Activated CD4-positive, alpha-beta T cell treated with anti-CD3 and anti-CD28 coated beads for 36 hours (primary cell): Measurements from ENCODE around the gene CMIP. TPM values are rescaled to one million over a fixed set of nuclear protein-coding genes. Genes with fewer than 3 reads are reported as not detected.

ENCODE experiments used
- ATAC-seq: fragments of 200-7000 bp; cut with Tn5 transposase; one replicate; pipeline ENCODE4 v1.10.0; 2021; ENCODE audit warnings: mild to moderate bottlenecking, moderate library complexity
- CTCF ChIA-PET: fragments of 350-600 bp; sonication (Branson Sonifier 250); formaldehyde crosslinking; loops from one replicate; lab custom pipeline; 2021; ENCODE audit warnings: antibody characterized with exemption; lab: Charles Lee
- POLR2A ChIA-PET: fragments of 350-600 bp; sonication (Branson Sonifier 250); formaldehyde crosslinking; loops from one replicate; lab custom pipeline; 2021; ENCODE audit warnings: antibody characterized with exemption, inconsistent platforms; lab: Charles Lee
- DNase-seq: peaks from one replicate; pipeline ENCODE4 v3.0.0-alpha.2; 2020
- H3K27ac Mint-ChIP-seq: one replicate; pipeline ENCODE4 v1.8.0; 2021; ENCODE audit warnings: mixed read lengths
- H3K27me3 Mint-ChIP-seq: one replicate; pipeline ENCODE4 v1.8.0; 2021; ENCODE audit warnings: mixed read lengths
- H3K36me3 Mint-ChIP-seq: one replicate; pipeline ENCODE4 v1.8.0; 2021; ENCODE audit warnings: low read depth, mixed read lengths
- H3K4me1 Mint-ChIP-seq: one replicate; pipeline ENCODE4 v1.8.0; 2021; ENCODE audit warnings: mixed read lengths
- H3K4me3 Mint-ChIP-seq: one replicate; pipeline ENCODE4 v1.8.0; 2021; ENCODE audit warnings: mild to moderate bottlenecking, moderate library complexity, mixed read lengths
- H3K9me3 Mint-ChIP-seq: one replicate; pipeline ENCODE4 v1.8.0; 2021; ENCODE audit warnings: low read depth, mixed read lengths
- intact Hi-C, 2 experiments: fragments of 100-400 bp; cut with DNase I in 1 of 2; cut with micrococcal nuclease in 1 of 2; formaldehyde crosslinking; loops; one replicate each; pipeline versions ENCODE4 v1.14.2 to v1.15.1; 2022 to 2024; cut with DNase I, micrococcal nuclease
- total RNA-seq, 2 experiments: library from RNA; stranded (reverse); gene quantifications; one replicate each; pipeline ENCODE4 v1.2.3, GENCODE V29; 2021

Gene CMIP
- total RNA-seq, 2 experiments from 2014 or later, result 39.1 to 40.3 TPM

DNA sequence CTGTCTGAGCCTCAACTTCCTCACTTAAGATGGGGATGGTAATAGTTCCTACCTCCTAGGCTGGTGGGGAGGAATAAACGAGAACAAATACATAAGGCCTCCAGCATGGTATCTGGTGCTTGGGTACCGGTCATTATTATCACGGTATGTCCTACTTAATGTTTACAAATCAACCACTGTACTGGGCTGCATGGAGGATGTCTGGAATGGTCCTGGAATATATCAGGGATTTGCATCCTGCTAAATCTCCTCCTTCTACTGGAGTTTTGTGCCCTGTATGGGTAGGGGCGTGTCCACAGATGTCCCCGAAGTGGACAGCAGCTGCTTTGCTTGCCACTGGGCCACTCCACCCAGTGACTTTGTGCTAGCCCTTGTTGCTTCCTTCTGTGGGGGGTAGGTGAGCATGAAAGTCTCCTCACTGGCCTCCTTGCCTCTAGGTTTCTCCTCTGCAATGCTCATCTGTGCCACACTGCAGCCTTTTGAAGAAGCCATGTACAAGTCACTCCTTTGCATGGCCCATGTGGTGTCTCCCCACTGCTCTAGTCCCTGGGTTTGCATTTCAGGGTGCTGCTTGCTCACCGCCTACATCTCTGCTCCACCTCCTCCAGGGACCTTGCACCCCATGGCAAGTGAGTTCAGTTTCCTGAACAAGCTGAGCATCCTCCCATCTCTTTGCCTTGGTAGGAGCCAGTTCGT is 2.2 kb upstream of the CMIP start:
- Mint-ChIP-seq H3K4me1 (peaks cover 15% of the 10 kb centered on the region), H3K36me3 (peaks cover 5% of the 10 kb centered on the region), H3K4me3 (no peak overlapping the region), H3K27ac (no peak overlapping the region), H3K9me3 (no peaks in the 10 kb centered on the region), H3K27me3 (peaks cover 3% of the 10 kb centered on the region)
- DNase-seq (peak; percentile 35), ATAC-seq (no peak)
- ChIA-PET CTCF (interaction anchor here (0.6 kb wide), 1 partner anchor 15 kb away, joined by 3 read pairs; no protein-coding TSS in a partner anchor), POLR2A (no interaction called here)
- intact Hi-C loops, result no loop called here

DNA sequence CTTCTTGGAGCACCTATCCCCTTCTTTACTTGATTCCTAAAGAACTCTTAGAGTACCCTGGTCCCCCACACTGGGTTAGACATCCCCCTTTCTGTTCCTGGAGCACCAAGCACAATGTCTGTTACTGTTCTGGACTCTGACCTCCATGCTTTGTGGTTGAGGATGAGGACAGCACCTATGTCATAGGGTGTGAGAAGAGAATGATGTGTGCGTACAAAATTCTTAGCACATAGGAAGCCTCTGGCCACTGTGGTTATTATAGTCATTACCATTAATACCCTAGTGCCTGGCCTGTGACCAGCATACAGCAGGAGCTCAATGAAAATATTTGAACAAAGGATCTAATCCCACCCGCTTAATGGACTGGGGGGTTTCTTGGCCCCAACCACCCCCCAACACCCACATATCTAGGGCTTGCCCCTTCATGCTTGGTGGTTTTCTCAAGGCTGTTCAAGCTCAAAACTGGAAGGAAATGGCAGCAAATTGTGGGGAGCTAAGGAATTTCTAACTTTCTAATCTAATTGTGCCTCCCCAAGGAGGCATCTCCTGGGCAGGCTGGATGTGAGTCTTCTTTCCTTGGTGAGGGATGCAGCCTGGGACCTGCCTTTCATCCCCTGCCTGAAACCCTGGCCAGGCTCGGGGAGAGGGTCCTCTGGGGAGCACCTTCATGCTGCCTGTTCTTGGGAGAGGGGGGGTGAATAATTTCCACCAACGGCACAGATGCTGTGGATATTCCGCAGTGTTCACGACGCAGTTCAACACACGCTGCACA is 1.5 kb upstream of the CMIP start:
- ATAC-seq, result no peak
- Mint-ChIP-seq H3K27me3 (peaks cover under 1% of the 10 kb centered on the region), H3K9me3 (no peaks in the 10 kb centered on the region), H3K36me3 (peaks cover 5% of the 10 kb centered on the region), H3K27ac (no peak overlapping the region), H3K4me3 (peak overlapping the region; percentile 66), H3K4me1 (peaks cover 21% of the 10 kb centered on the region)
- DNase-seq, result no peak
- intact Hi-C loops, result no loop called here
- ChIA-PET POLR2A (no interaction called here), CTCF (interaction anchor here (0.6 to 0.7 kb wide), 3 partner anchors 15 to 951 kb away, joined by 3 read pairs; no protein-coding TSS in a partner anchor)

DNA sequence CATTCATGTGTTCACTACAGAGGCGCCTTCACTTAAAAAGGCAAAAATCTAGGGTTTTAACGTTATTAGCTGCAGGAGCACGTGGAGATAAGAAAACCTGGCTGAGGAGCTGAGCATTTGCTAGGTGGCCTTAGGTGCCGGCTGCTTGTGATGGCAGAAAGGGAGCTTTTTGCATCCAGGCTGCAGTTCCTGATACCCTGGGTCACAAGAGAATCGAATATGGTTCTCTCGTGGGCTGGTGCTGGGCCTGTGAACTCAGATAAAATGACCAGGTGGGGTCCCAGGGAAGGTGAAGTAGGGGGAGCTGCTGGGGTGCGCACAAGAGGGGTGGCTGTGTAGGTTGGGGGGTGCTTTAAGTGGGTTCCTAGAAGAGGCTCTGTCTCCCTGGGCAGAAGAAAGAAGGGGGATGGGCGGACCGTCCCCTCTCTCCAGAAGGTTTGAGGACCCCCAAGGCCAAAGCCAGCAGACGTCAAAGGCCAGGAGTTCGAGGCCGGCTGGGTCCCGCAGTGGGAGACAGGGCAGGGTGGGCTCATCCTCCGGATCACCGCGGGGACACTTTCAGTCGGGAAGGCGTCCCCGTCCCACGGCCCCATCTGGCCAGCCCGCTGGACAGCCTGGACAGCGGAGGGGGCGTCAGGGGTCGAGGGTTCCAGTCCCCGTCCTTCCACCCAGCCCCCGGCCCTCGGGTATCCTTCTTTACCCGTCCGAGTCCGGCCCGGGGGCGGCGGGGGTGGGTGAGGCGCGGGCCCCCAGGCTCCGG is 740 bp upstream of the CMIP start:
- Mint-ChIP-seq H3K9me3 (no peaks in the 10 kb centered on the region), H3K36me3 (peaks cover 5% of the 10 kb centered on the region), H3K4me1 (peaks cover 27% of the 10 kb centered on the region), H3K4me3 (peak overlapping the region; percentile 66), H3K27ac (peak overlapping the region; percentile 80), H3K27me3 (no peaks in the 10 kb centered on the region)
- no peak for ATAC-seq
- DNase-seq, result no peak
- intact Hi-C loops, result loop anchor here in 1 of 2 experiments (1.0 to 2.0 kb wide), 7 partner anchors 125 to 437 kb away; partner anchors contain the start of genes C16orf46, CENPN, CMC2 and GAN
- ChIA-PET POLR2A (no interaction called here), CTCF (interaction anchor here (0.7 kb wide), 1 partner anchor 952 kb away, joined by 3 read pairs; no protein-coding TSS in a partner anchor)

DNA sequence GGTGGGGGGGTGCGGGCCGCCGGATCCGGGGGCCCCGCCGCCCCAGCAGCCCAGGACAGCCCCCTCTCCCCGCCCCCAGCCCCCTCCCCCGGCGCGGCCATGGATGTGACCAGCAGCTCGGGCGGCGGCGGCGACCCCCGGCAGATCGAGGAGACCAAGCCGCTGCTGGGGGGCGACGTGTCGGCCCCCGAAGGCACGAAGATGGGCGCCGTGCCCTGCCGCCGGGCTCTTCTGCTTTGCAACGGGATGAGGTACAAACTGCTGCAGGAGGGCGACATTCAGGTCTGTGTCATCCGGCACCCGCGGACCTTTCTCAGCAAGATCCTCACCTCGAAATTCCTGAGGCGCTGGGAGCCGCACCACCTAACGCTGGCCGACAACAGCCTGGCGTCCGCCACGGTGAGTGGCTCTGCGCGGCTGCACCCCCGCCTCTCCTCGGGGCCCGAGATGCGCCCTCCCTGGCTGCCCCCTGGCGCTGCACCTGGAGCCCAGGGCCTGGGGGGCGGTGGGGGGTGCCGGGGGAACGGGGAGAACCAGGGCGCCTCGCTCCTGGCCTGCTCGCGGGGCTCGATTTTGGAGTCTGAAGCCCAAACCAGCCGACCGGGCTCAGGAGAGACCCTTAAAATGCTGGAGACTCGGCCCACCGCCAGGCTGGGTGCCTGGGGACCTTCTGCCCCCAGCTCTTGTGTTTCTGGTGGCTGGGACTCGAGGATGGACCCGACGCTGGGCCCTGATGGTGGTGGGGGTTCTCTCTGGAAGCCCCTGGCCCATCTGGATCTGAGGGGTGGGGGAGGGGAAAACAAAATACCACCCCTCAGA is 744 bp downstream of the CMIP start:
- H3K9me3 Mint-ChIP-seq, result no peaks in the 10 kb centered on the region
- ATAC-seq (peak; percentile 48), DNase-seq (peak; percentile 72)
- ChIA-PET POLR2A (no interaction called here), CTCF (interaction anchor here (1.1 kb wide), 1 partner anchor 42 kb away, joined by 3 read pairs; no protein-coding TSS in a partner anchor)
- H3K4me3 Mint-ChIP-seq, result peak overlapping the region; percentile 96
- H3K27ac Mint-ChIP-seq, result peak overlapping the region; percentile 93
- intact Hi-C loops, result loop anchor here (2.0 to 5.0 kb wide), 7 partner anchors 123 to 1843 kb away; partner anchors contain the start of genes C16orf46 (in 1 of the 2), CENPN (in 1 of the 2), CMC2 (in 1 of the 2) and GAN (in 1 of the 2)
- no peaks in the 10 kb centered on the region for H3K27me3 Mint-ChIP-seq
- peaks cover 41% of the 10 kb centered on the region for H3K4me1 Mint-ChIP-seq
- H3K36me3 Mint-ChIP-seq, result peaks cover 5% of the 10 kb centered on the region

DNA sequence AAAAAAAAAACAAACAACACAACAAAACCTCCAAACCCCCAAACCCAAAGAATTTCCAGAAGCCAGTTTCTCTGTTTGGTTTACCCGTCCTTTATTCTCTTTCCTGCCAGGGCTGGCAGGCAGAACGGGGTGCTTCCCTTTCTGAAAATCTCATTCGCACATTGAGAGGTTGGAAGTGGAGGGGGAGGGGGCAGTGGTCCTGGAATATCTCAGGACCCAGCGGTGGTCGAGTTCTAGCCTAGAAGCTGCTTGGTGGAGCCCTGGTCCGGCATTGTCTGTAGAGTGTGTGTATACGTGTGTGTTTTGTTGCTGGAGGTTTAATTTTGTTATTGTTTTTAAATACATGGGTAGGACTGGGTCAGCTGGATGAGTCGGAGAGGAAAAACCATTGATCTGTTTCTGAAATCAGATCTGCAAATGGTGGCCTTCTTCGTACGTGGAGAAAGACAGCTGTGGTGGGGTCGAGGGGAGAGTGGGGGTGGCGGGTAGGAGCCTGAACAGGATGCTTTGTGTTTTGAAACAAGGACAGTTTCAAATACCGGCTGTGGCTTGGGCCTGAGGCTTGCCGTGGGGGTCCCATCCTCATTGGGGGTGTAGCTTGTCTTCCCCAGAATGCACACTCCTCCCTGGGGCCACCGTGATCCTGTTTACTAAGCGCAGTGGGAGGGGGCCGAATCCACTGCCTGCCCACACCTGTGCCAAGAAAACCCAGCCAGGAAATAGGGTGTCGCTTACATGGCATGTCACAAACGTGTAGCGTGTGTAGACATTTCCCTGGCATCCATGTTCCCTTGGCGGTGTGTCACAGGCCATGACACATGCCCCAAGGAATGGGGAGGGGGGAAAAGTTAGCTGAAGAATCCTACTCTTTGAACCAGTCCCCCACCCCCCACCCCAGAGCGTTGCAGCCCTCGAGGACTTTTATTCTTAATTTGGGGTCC is 1.6 kb downstream of the CMIP start:
- ChIA-PET POLR2A (no interaction called here), CTCF (interaction anchor here (1.1 kb wide), 1 partner anchor 43 kb away, joined by 3 read pairs; no protein-coding TSS in a partner anchor)
- H3K36me3 Mint-ChIP-seq, result peaks cover 12% of the 10 kb centered on the region
- DNase-seq (peak; percentile 54), ATAC-seq (peak; percentile 27)
- H3K27me3 Mint-ChIP-seq, result no peaks in the 10 kb centered on the region
- peaks cover 50% of the 10 kb centered on the region for H3K4me1 Mint-ChIP-seq
- peaks cover 6% of the 10 kb centered on the region for H3K9me3 Mint-ChIP-seq
- intact Hi-C loops, result loop anchor here (2.0 to 5.0 kb wide), 8 partner anchors 123 to 1844 kb away; partner anchors contain the start of genes C16orf46 (in 1 of the 2), CENPN (in 1 of the 2), CMC2 (in 1 of the 2) and GAN (in 1 of the 2)
- H3K4me3 Mint-ChIP-seq, result peak overlapping the region; percentile 96
- peak overlapping the region; percentile 93 for H3K27ac Mint-ChIP-seq

DNA sequence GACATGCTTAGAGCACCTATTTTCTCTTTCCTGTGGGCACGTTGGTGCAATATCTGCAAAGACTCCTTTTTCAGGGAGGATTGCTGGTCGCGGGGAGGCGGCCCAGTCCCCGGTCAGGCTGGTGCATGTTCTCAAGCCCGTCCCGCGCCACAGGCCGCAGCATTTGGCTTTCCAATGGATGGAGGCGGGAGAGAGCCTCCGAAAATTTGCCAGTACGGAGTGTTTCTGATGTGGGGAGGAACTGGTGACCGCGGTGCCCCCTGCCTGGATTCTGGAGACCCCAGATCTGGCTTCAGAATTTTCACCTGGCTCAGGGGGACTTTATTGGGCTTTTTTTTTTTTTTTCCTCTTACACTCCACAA is 2.3 kb downstream of the CMIP start:
- H3K4me3 Mint-ChIP-seq, result peak overlapping the region; percentile 96
- no peaks in the 10 kb centered on the region for H3K27me3 Mint-ChIP-seq
- peaks cover 56% of the 10 kb centered on the region for H3K4me1 Mint-ChIP-seq
- intact Hi-C loops, result loop anchor here (2.0 to 5.0 kb wide), 4 partner anchors 135 to 1845 kb away; partner anchors contain the start of genes GAN (in 1 of the 2), GCSH (in 1 of the 2) and MAF (in 1 of the 2)
- H3K27ac Mint-ChIP-seq, result peak overlapping the region; percentile 85
- peaks cover 19% of the 10 kb centered on the region for H3K36me3 Mint-ChIP-seq
- peaks cover 9% of the 10 kb centered on the region for H3K9me3 Mint-ChIP-seq
- no peak for ATAC-seq
- peak; percentile 26 for DNase-seq
- ChIA-PET POLR2A (no interaction called here), CTCF (no interaction called here)

DNA sequence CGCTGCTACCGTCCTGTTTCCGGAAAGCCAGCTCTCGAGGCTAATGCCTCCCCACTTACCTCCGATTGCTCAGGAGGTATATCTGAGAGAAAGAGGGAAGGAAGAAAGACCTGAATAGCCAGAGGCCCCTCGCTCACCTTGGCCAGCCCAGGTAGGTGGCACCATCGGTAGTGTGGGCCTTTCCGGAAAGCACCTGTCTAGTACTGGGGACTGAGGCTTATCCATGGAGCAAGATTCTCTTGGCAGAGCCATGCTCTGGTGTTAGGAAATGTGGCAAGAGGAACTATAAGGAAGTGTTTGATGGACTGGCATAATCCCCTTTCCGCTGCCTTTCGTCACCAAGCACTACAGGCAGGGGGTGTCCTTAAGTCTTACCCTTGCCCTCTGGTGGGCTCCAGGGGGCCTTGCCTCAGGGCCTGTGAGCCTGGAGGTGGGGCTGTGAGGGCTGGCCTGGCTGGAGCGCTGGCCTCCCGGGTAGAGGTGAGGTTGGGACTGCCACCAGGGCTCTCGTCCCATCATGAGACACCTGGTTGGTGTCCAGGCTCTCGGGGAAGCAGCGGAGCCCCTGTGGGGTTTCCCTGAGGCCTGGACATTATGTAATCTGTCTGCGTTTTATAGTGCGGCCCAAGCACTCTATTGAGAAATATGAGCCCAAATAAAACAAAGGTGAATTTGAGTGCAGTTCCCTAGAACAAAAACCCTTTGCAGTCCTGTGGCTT is 2.9 kb downstream of the CMIP start:
- Mint-ChIP-seq H3K27ac (peak overlapping the region; percentile 85), H3K36me3 (peaks cover 24% of the 10 kb centered on the region), H3K9me3 (peaks cover 9% of the 10 kb centered on the region), H3K4me3 (peak overlapping the region; percentile 96), H3K4me1 (peaks cover 63% of the 10 kb centered on the region), H3K27me3 (no peaks in the 10 kb centered on the region)
- POLR2A ChIA-PET, result no interaction called here
- DNase-seq (no peak), ATAC-seq (no peak)
- CTCF ChIA-PET, result no interaction called here
- intact Hi-C loops, result loop anchor here (2.0 to 5.0 kb wide), 4 partner anchors 135 to 1845 kb away; partner anchors contain the start of genes GAN (in 1 of the 2), GCSH (in 1 of the 2) and MAF (in 1 of the 2)

DNA sequence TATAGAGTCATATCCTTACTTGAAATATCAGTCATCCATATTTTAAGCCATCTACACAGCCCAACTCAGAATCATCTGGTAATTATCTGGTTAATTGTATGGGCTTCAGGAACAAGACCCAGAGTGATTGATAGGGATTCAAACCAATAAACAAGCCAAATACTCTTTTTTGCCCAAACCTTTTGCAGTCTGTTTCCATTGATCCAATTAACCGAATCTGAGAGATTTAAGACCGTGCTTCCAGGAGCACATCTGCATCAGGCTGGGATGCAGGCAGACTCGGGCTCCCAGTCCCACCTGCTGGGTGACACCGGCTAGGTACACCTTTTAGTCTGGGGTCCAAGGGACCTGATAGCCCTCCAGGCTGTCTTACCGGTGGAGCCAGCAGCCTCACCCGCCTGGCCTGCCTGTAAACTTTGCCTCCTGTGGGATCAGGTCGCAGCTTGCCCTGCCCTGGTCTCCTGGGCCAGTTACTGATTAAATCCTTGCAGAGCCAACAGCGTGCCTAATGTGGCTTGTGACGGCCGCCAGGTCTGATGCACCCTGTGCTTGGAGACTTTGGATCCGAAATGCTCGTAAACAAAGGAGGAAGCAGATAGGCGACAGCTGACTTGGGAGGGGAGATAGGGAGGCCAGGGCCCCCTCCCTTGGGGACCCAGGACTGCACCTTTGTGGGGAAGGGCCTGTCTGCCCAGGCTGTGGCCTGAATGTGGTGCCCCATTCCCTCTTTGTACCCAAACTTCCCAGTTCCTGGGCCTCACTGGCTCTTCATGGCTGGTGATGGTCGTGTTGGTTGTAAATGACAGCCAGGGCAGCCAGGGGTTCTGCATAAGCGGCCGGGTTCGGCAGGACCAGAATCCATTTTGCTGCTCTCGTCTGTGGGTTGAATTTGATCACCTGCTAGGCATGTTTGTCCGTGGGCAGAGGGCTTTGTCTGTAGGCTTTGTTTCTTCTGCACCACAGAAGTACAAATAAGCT is 3.8 kb downstream of the CMIP start:
- H3K4me3 Mint-ChIP-seq, result peak overlapping the region; percentile 30
- intact Hi-C loops, result loop anchor here (5.0 kb wide), 3 partner anchors 136 to 1846 kb away; partner anchors contain the start of genes GAN (in 1 of the 2) and MAF (in 1 of the 2)
- peaks cover 67% of the 10 kb centered on the region for H3K4me1 Mint-ChIP-seq
- peak overlapping the region; percentile 19 for H3K27ac Mint-ChIP-seq
- ATAC-seq, result no peak
- DNase-seq, result no peak
- ChIA-PET POLR2A (no interaction called here), CTCF (no interaction called here)
- H3K9me3 Mint-ChIP-seq, result peaks cover 9% of the 10 kb centered on the region
- no peaks in the 10 kb centered on the region for H3K27me3 Mint-ChIP-seq
- H3K36me3 Mint-ChIP-seq, result peaks cover 24% of the 10 kb centered on the region
